WTC11 (cell line): Measurements from ENCODE around the gene OR10A7. TPM values are rescaled to one million over a fixed set of nuclear protein-coding genes. Genes with fewer than 3 reads are reported as not detected.

Experiments used
- ATAC-seq: fragments of 200-7000 bp; cut with Tn5 transposase; 2 replicates; pipeline ENCODE4 v1.10.0; 2021; ENCODE audit warnings: mild to moderate bottlenecking, moderate library complexity
- Bru-seq: library from RNA; stranded (reverse); fragments of 400-500 nt; gene quantifications from one replicate; lab custom pipeline; 2021; lab: Mats Ljungman, UMichigan
- CTCF ChIA-PET: fragments of 300-600 bp; sonication (Branson Sonifier 250); formaldehyde crosslinking; loops from one replicate; lab custom pipeline; 2021; ENCODE audit warnings: antibody characterized with exemption; lab: Charles Lee
- POLR2A ChIA-PET: fragments of 350-600 bp; sonication (Branson Sonifier 250); formaldehyde crosslinking; loops from one replicate; lab custom pipeline; 2021; ENCODE audit warnings: antibody characterized with exemption; lab: Charles Lee
- DNase-seq: peaks from one replicate; pipeline ENCODE4 v3.0.0; 2021; ENCODE audit warnings: low spot score
- H3K27ac Mint-ChIP-seq: 2 replicates; pipeline ENCODE4 v1.8.0; 2021; ENCODE audit warnings: mixed read lengths
- H3K27me3 Mint-ChIP-seq: 2 replicates; pipeline ENCODE4 v1.8.0; 2021; ENCODE audit warnings: low read depth, mild to moderate bottlenecking, moderate library complexity, mixed read lengths
- H3K36me3 Mint-ChIP-seq: 2 replicates; pipeline ENCODE4 v1.8.0; 2021; ENCODE audit warnings: mixed read lengths
- H3K4me1 Mint-ChIP-seq: 2 replicates; pipeline ENCODE4 v1.8.0; 2022; ENCODE audit warnings: mixed read lengths
- H3K4me3 Mint-ChIP-seq: 2 replicates; pipeline ENCODE4 v1.8.0; 2021; ENCODE audit warnings: mild to moderate bottlenecking, moderate library complexity, mixed read lengths
- H3K9me3 Mint-ChIP-seq: 2 replicates; pipeline ENCODE4 v1.8.0; 2021; ENCODE audit warnings: mixed read lengths
- ATF1 ChIP-seq: sonication (generic); formaldehyde crosslinking; IDR thresholded peaks from 2 replicates; pipeline ENCODE4 v1.8.1; 2023; ENCODE audit warnings: mild to moderate bottlenecking, moderate library complexity, missing genetic modification reagents
- EMX1 ChIP-seq: fragments of 250-450 bp; sonication (Bioruptor Pico); IDR thresholded peaks from 2 replicates; pipeline ENCODE4 v1.8.0; 2021; ENCODE audit warnings: mild to moderate bottlenecking
- ESRRA ChIP-seq: sonication (generic); formaldehyde crosslinking; IDR thresholded peaks from 2 replicates; pipeline ENCODE4 v1.8.1; 2022; ENCODE audit warnings: mild to moderate bottlenecking, missing genetic modification reagents, borderline replicate concordance
- GRHL2 ChIP-seq: fragments of 250-450 bp; sonication (Bioruptor Pico); IDR thresholded peaks from 2 replicates; pipeline ENCODE4 v1.8.0; 2022; ENCODE audit warnings: mild to moderate bottlenecking, moderate library complexity; ENCODE audit not compliant: insufficient replicate concordance, severe bottlenecking
- NR3C1 ChIP-seq: sonication (generic); formaldehyde crosslinking; conservative IDR thresholded peaks from 2 replicates; pipeline ENCODE4 v1.8.1; 2023; ENCODE audit warnings: low read depth, mild to moderate bottlenecking, missing genetic modification reagents
- RELA ChIP-seq: sonication (generic); formaldehyde crosslinking; IDR thresholded peaks from 2 replicates; pipeline ENCODE4 v1.8.1; 2022; ENCODE audit warnings: missing genetic modification reagents, mild to moderate bottlenecking, borderline replicate concordance
- ZNF138 ChIP-seq: sonication (generic); formaldehyde crosslinking; conservative IDR thresholded peaks from 2 replicates; pipeline ENCODE4 v1.8.1; 2022; ENCODE audit warnings: mild to moderate bottlenecking, moderate library complexity, missing genetic modification reagents
- ZNF396 ChIP-seq: fragments of 250-450 bp; sonication (Bioruptor Pico); IDR thresholded peaks from 2 replicates; pipeline ENCODE4 v1.8.0; 2021; ENCODE audit warnings: mild to moderate bottlenecking, moderate library complexity, borderline replicate concordance
- long read RNA-seq, 3 experiments: library from RNA in 1 of 3; library from capped mRNA in 1 of 3; library from polyadenylated mRNA in 1 of 3; unstranded in 2 of 3; stranded (forward) in 1 of 3; transcript quantifications; one replicate each; pipeline ENCODE4 v2.0.0, GENCODE V29; 2021
- total RNA-seq: library from RNA; stranded (reverse); gene quantifications from 3 replicates; pipeline ENCODE4 v1.2.3, GENCODE V29; 2021
- TF ChIP-seq, protein P1 (sequence below): fragments of 250-450 bp; sonication (Bioruptor Pico); IDR thresholded peaks from 2 replicates; pipeline ENCODE4 v1.9.0; 2021; ENCODE audit warnings: mild to moderate bottlenecking
- TF ChIP-seq, protein P2 (sequence below): fragments of 250-450 bp; sonication (Bioruptor Pico); IDR thresholded peaks from 2 replicates; pipeline ENCODE4 v1.9.0; 2021; ENCODE audit warnings: mild to moderate bottlenecking
- TF ChIP-seq, protein P3 (sequence below): sonication (generic); formaldehyde crosslinking; IDR thresholded peaks from 2 replicates; pipeline ENCODE4 v1.8.1; 2023; ENCODE audit warnings: mild to moderate bottlenecking, missing genetic modification reagents
- TF ChIP-seq, protein P4 (sequence below): sonication (generic); formaldehyde crosslinking; IDR thresholded peaks from 2 replicates; pipeline ENCODE4 v1.8.1; 2023; ENCODE audit warnings: mild to moderate bottlenecking, missing genetic modification reagents, moderate library complexity
- TF ChIP-seq, protein P5 (sequence below): sonication (generic); formaldehyde crosslinking; IDR thresholded peaks from 2 replicates; pipeline ENCODE4 v1.8.1; 2023; ENCODE audit warnings: mild to moderate bottlenecking, missing genetic modification reagents, borderline replicate concordance
- TF ChIP-seq, protein P6 (sequence below): sonication (generic); formaldehyde crosslinking; IDR thresholded peaks from 2 replicates; pipeline ENCODE4 v1.8.1; 2022; ENCODE audit warnings: mild to moderate bottlenecking, moderate library complexity, missing genetic modification reagents
- TF ChIP-seq, protein P7 (sequence below): sonication (generic); formaldehyde crosslinking; conservative IDR thresholded peaks from 2 replicates; pipeline ENCODE4 v1.8.1; 2022; ENCODE audit warnings: mild to moderate bottlenecking, missing genetic modification reagents

The OR10A7 gene, protein sequence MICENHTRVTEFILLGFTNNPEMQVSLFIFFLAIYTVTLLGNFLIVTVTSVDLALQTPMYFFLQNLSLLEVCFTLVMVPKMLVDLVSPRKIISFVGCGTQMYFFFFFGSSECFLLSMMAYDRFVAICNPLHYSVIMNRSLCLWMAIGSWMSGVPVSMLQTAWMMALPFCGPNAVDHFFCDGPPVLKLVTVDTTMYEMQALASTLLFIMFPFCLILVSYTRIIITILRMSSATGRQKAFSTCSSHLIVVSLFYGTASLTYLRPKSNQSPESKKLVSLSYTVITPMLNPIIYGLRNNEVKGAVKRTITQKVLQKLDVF
- total RNA-seq (not detected in 3 replicates), Bru-seq, nascent RNA (not detected)
- long read RNA-seq, experiment 1: 0 reads
- long read RNA-seq, experiment 2: 0 reads
- long read RNA-seq, experiment 3: 0 reads

DNA sequence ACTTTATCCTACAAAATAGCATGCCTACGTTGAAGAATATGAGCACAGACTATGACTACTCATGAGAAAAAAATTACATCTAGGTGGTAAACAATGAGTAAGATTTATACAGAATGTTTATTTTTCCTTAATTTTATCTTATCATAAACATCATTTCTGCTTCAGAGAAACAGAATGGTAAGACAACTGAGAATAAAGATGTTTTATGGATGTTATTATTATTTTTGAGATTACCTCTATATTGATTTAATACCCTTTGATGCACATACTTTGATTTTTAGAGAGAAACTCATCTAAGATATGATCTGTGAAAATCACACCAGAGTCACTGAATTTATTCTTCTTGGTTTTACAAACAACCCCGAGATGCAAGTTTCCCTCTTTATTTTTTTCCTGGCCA, at the start of gene OR10A7:
OR10A7 (plus strand) TSS at position 301 of the 400 bp plus-strand sequence; CDS start at position 301, 0 bp downstream.
- ATAC-seq: no peak
- Mint-ChIP-seq H3K27me3 (no peaks in the 10 kb centered on the region), H3K4me1 (peaks cover 4% of the 10 kb centered on the region), H3K27ac (no peak within 1 kb of the TSS), H3K9me3 (peaks cover 4% of the 10 kb centered on the region), H3K36me3 (no peaks in the 10 kb centered on the region), H3K4me3 (no peak within 1 kb of the TSS)
- POLR2A ChIA-PET: no interaction called here
- DNase-seq: no peak
- CTCF ChIA-PET: no interaction called here
- TF ChIP-seq, protein P1, sequence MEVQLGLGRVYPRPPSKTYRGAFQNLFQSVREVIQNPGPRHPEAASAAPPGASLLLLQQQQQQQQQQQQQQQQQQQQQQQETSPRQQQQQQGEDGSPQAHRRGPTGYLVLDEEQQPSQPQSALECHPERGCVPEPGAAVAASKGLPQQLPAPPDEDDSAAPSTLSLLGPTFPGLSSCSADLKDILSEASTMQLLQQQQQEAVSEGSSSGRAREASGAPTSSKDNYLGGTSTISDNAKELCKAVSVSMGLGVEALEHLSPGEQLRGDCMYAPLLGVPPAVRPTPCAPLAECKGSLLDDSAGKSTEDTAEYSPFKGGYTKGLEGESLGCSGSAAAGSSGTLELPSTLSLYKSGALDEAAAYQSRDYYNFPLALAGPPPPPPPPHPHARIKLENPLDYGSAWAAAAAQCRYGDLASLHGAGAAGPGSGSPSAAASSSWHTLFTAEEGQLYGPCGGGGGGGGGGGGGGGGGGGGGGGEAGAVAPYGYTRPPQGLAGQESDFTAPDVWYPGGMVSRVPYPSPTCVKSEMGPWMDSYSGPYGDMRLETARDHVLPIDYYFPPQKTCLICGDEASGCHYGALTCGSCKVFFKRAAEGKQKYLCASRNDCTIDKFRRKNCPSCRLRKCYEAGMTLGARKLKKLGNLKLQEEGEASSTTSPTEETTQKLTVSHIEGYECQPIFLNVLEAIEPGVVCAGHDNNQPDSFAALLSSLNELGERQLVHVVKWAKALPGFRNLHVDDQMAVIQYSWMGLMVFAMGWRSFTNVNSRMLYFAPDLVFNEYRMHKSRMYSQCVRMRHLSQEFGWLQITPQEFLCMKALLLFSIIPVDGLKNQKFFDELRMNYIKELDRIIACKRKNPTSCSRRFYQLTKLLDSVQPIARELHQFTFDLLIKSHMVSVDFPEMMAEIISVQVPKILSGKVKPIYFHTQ (CRISPR knock-in tag): no peak
- TF ChIP-seq ATF1 (CRISPR knock-in tag): no peak
- TF ChIP-seq, protein P2, sequence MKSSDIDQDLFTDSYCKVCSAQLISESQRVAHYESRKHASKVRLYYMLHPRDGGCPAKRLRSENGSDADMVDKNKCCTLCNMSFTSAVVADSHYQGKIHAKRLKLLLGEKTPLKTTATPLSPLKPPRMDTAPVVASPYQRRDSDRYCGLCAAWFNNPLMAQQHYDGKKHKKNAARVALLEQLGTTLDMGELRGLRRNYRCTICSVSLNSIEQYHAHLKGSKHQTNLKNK (CRISPR knock-in tag): no peak
- TF ChIP-seq, protein P3, sequence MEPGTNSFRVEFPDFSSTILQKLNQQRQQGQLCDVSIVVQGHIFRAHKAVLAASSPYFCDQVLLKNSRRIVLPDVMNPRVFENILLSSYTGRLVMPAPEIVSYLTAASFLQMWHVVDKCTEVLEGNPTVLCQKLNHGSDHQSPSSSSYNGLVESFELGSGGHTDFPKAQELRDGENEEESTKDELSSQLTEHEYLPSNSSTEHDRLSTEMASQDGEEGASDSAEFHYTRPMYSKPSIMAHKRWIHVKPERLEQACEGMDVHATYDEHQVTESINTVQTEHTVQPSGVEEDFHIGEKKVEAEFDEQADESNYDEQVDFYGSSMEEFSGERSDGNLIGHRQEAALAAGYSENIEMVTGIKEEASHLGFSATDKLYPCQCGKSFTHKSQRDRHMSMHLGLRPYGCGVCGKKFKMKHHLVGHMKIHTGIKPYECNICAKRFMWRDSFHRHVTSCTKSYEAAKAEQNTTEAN (CRISPR knock-in tag): no peak
- TF ChIP-seq ESRRA (CRISPR knock-in tag): no peak
- TF ChIP-seq GRHL2 (CRISPR knock-in tag): no peak
- TF ChIP-seq, protein P4, sequence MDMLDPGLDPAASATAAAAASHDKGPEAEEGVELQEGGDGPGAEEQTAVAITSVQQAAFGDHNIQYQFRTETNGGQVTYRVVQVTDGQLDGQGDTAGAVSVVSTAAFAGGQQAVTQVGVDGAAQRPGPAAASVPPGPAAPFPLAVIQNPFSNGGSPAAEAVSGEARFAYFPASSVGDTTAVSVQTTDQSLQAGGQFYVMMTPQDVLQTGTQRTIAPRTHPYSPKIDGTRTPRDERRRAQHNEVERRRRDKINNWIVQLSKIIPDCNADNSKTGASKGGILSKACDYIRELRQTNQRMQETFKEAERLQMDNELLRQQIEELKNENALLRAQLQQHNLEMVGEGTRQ: no peak
- TF ChIP-seq, protein P5, sequence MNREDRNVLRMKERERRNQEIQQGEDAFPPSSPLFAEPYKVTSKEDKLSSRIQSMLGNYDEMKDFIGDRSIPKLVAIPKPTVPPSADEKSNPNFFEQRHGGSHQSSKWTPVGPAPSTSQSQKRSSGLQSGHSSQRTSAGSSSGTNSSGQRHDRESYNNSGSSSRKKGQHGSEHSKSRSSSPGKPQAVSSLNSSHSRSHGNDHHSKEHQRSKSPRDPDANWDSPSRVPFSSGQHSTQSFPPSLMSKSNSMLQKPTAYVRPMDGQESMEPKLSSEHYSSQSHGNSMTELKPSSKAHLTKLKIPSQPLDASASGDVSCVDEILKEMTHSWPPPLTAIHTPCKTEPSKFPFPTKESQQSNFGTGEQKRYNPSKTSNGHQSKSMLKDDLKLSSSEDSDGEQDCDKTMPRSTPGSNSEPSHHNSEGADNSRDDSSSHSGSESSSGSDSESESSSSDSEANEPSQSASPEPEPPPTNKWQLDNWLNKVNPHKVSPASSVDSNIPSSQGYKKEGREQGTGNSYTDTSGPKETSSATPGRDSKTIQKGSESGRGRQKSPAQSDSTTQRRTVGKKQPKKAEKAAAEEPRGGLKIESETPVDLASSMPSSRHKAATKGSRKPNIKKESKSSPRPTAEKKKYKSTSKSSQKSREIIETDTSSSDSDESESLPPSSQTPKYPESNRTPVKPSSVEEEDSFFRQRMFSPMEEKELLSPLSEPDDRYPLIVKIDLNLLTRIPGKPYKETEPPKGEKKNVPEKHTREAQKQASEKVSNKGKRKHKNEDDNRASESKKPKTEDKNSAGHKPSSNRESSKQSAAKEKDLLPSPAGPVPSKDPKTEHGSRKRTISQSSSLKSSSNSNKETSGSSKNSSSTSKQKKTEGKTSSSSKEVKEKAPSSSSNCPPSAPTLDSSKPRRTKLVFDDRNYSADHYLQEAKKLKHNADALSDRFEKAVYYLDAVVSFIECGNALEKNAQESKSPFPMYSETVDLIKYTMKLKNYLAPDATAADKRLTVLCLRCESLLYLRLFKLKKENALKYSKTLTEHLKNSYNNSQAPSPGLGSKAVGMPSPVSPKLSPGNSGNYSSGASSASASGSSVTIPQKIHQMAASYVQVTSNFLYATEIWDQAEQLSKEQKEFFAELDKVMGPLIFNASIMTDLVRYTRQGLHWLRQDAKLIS (CRISPR knock-in tag): no peak
- TF ChIP-seq ZNF396 (CRISPR knock-in tag): no peak
- TF ChIP-seq, protein P6, sequence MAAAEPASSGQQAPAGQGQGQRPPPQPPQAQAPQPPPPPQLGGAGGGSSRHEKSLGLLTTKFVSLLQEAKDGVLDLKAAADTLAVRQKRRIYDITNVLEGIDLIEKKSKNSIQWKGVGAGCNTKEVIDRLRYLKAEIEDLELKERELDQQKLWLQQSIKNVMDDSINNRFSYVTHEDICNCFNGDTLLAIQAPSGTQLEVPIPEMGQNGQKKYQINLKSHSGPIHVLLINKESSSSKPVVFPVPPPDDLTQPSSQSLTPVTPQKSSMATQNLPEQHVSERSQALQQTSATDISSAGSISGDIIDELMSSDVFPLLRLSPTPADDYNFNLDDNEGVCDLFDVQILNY (CRISPR knock-in tag): no peak
- no peak for TF ChIP-seq EMX1
- TF ChIP-seq NR3C1: no peak

DNA sequence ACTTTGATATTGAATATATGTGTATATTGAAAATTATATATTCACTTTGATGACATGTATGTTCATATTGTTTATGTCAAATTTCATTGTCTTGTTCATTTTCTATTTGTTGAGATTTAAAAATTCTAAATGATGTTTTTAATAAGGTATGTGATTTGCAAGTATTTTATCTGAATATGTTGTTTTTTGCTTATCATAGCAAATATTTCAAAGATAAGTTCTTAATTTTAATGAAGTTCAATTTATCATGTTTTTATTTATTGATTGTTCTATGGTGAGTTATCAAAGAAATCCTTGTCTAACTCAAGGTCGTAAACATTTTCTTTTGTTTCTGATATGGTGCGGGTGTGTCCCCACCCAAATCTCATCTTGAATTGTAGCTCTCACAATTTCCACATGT, 49.4 kb upstream of the OR10A7 start:
- ATAC-seq (no peak), DNase-seq (no peak)
- POLR2A ChIA-PET: no interaction called here
- Mint-ChIP-seq H3K36me3 (peaks cover 10% of the 10 kb centered on the region), H3K4me3 (no peak overlapping the region), H3K27me3 (no peaks in the 10 kb centered on the region; the same call in 1 of the 2 replicates), H3K9me3 (peaks cover 31% of the 10 kb centered on the region), H3K4me1 (peaks cover 22% of the 10 kb centered on the region), H3K27ac (no peak overlapping the region)
- CTCF ChIA-PET: no interaction called here
- TF ChIP-seq RELA: no peak
- TF ChIP-seq, protein P5 (CRISPR knock-in tag): no peak
- no peak for TF ChIP-seq ZNF138 (CRISPR knock-in tag)
- TF ChIP-seq, protein P7, sequence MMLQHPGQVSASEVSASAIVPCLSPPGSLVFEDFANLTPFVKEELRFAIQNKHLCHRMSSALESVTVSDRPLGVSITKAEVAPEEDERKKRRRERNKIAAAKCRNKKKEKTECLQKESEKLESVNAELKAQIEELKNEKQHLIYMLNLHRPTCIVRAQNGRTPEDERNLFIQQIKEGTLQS: no peak
